Prostate gland (tissue), 2 donors: ENCODE data around the gene CXCL1.

Experiments
- CTCF ChIP-seq, 4 experiments: fragments of 200-600 bp in 2 of 4; fragments of 450-650 bp in 2 of 4; sonication (generic) in 2 of 4; IDR thresholded peaks; 1 replicate in 3 of 4; 2 replicates in 1 of 4; pipeline ENCODE4 v1.5.1; 2016 to 2019; ENCODE audit warnings: antibody characterized with exemption in 4 of 4, mild to moderate bottlenecking in 2 of 4, moderate library complexity in 2 of 4
- POLR2A ChIP-seq: fragments of 450-650 bp; IDR thresholded peaks from one replicate; pipeline ENCODE4 v1.6.1; 2016; ENCODE audit warnings: antibody characterized with exemption, mild to moderate bottlenecking
- POLR2AphosphoS5 ChIP-seq: sonication (generic); formaldehyde crosslinking; IDR thresholded peaks from one replicate; pipeline ENCODE4 v1.6.1; 2017; ENCODE audit warnings: antibody characterized with exemption

- TF ChIP-seq CTCF (IDR thresholded peaks at IDR 0.05) (no peak), POLR2A (no peak), POLR2AphosphoS5 (no peak)
These were observed 32.9 kb downstream of the CXCL1 start for GRCh38 chr4:73902038-73902637.
